SK-MEL-5 (cell line): ENCODE results near the gene ZFAND3. TPM values are rescaled to one million over a fixed set of nuclear protein-coding genes. Genes with fewer than 3 reads are reported as not detected.

Experiments used
- DNase-seq: peaks from one replicate; pipeline ENCODE4 v3.0.0-alpha.2; 2016; ENCODE audit warnings: low read depth, low spot score
- in situ Hi-C: cut with HindIII; loops from 2 replicates; pipeline ENCODE4 v1.10.0; 2016; ENCODE audit warnings: low sequenced_read_pairs, high pct_unique_total_duplicates, low pct_unique_long_range_greater_than_20kb
- total RNA-seq: library from RNA; depleted of rRNA; stranded (reverse); fragments of >200 nt; shearing (Covaris generic); gene quantifications from 2 replicates; pipeline ENCODE4 v1.2.3, GENCODE V29; 2014

Gene ZFAND3
- total RNA-seq, 1 experiment from 2014 or later: 14.6 TPM

GRCh38 chr6:38163186-38164130 lies 343.9 kb downstream of the ZFAND3 start:
- DNase-seq: no peak
- in situ Hi-C loops: no loop called here

- DNase-seq: no peak
- in situ Hi-C loops: no loop called here
Measured at GRCh38 chr6:38164131-38164481, 344.6 kb downstream of the ZFAND3 start.

DNA sequence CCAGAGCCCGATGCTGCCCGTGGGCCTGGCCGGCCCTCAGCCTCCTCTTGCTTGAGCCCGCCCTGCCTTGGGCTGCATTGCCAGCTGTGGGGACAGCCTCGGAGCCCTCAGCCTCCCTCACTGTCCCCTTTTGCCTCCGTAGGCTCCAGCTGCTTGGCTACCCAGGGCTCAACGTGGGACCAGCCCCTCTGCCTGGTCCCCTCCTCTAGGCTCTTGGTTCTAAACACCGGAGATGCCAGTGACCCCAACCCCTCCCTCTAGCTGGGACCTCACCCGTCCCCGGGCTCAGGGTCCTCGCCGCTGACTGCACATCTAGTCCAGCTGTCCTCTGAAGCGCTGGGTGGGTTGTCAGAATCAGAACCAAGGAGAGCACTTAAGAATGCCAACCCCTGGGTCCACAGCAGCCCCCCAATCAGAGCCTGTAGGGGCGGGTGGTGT lies 345.2 kb downstream of the ZFAND3 start:
- in situ Hi-C loops: no loop called here
- no peak for DNase-seq

GRCh38 chr6:38166411-38167240 lies 347.1 kb downstream of the ZFAND3 start:
- DNase-seq: no peak
- in situ Hi-C loops: no loop called here

- no peak for DNase-seq
- in situ Hi-C loops: no loop called here
Measured at GRCh38 chr6:38167598-38167997, 348.1 kb downstream of the ZFAND3 start.

GRCh38 chr6:38168126-38168525 lies 348.6 kb downstream of the ZFAND3 start:
- DNase-seq: no peak
- in situ Hi-C loops: no loop called here

GRCh38 chr6:38168699-38169098 lies 349.2 kb downstream of the ZFAND3 start:
- in situ Hi-C loops: no loop called here
- DNase-seq: no peak

- no peak for DNase-seq
Measured at GRCh38 chr6:38169221-38169976, 349.9 kb downstream of the ZFAND3 start.

DNA sequence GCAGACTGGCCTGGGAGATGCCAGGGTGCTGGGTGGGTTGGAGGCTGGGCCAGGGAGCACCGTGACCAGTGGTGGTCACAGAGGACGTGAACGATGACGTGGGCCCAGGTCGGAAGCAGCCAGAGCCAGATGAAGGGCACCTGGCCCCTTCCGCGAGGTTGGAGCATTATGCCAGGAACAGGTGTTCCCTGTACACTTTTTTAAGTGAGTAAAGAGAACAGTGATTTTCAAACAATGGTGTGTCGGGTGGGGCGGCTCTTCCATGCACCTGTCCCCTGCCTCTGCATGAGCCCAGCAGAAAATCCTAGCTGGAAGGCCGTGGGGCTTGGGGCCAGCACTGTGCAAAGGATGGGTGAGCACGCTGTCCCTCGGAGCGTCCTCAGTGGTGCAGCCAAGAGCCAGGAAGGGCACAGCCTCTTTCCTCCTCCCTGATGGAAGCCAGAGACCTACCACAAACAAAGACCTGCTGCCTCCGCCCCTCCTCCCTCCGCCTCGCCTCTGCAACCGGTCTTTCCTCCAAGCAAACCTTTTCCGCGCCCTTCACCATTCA lies 350.5 kb downstream of the ZFAND3 start:
- in situ Hi-C loops: no loop called here
- no peak for DNase-seq

More at GRCh38 chr6:38169221-38169976, 349.9 kb downstream of the ZFAND3 start:
- in situ Hi-C loops: no loop called here

- in situ Hi-C loops: no loop called here
- DNase-seq: no peak
Measured at GRCh38 chr6:38170666-38171355, 351.3 kb downstream of the ZFAND3 start.

DNA sequence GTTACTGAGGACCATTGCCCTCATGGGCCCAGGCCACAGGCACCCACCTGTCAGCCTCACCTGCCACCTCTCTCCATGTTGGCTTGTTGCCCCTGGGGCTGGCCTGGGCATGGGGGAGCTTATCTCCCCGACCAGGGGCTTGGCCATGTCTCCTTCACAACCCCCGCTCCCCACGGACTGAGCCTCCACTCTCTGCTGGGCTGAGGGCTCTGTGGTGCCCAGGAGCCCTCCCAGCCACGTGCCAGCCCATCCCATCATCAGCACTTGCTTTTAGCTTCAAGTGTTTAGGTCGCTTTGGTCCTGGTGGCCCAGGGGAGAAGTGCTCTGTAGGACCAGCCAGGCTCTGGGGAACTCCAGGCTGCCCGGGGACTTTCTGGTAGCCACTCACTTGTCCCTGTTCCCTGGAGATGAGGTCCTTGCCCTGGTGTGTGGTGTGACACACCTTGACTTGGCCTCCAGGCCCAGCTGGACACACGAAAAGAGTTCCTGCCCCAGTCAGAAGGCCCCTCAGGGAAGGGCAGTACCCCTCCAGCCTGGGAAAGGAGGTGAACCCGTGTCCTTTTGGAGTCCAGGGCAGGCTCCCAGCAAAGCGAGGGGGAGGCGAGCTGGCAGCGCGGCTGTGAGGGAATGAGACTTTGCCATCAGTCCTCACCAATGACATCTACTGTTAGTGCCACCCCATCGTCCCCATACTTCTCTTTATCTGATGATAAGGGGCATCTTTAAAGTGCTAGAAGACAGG lies 352.6 kb downstream of the ZFAND3 start:
- no peak for DNase-seq
- in situ Hi-C loops: no loop called here

GRCh38 chr6:38172739-38173410 lies 353.3 kb downstream of the ZFAND3 start:
- DNase-seq: no peak

DNA sequence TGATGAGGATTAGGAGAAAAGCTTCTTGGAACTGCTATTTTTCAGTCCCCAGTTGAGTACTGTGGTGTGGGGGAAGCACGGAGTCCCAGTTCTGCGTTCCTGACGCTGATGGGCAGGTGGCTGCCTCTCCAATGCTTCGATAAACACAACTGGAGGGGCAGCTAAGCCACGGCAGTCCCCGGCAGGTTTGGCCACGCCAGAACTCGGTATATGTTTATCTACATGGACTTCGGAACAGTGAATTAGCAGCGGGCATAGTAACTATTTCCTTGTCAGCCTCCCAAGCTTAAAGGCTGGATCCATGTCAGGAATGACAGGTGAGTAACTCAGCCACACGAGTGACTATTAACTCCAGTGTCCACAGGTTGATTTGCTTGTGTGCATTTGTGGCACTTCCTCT lies 354.4 kb downstream of the ZFAND3 start:
- in situ Hi-C loops: no loop called here
- no peak for DNase-seq

More at GRCh38 chr6:38172739-38173410, 353.3 kb downstream of the ZFAND3 start:
- in situ Hi-C loops: no loop called here

GRCh38 chr6:38174315-38174714 lies 354.8 kb downstream of the ZFAND3 start:
- DNase-seq: no peak
- in situ Hi-C loops: no loop called here

GRCh38 chr6:38174806-38175495 lies 355.4 kb downstream of the ZFAND3 start:
- in situ Hi-C loops: no loop called here
- DNase-seq: no peak
